GM12873 (cell line): ENCODE data around the gene TRIP6.

Experiments used
- TF ChIP-seq, protein P1 (sequence below): IDR thresholded peaks from 2 replicates; pipeline ENCODE4 v1.5.1; 2012; ENCODE audit warnings: low read depth, mild to moderate bottlenecking, moderate library complexity, low read length, control low read depth; ENCODE audit not compliant: insufficient read depth; ENCODE audit errors: missing control alignments

TRIP6 gene

DNA sequence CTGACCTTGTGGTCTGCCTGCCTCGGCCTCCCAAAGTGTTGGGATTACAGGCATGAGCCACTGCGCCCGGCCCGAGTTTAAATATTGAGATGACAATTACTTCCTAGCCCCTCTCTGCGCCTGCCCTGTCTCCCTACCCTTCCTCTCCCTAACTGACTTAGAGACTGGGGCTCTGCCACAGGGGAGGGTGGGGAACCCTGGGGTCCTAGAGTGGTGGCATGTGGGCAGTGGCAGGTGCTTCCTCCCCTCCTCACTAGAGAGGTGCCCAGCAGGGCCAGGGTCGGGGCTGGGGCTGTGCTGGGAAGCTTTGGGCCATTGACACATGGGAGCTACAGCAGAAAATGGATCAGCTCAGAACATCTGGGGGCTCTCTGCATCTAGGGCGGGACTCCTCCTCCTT, 35.5 kb downstream of the TRIP6 start:
- TF ChIP-seq, protein P1, sequence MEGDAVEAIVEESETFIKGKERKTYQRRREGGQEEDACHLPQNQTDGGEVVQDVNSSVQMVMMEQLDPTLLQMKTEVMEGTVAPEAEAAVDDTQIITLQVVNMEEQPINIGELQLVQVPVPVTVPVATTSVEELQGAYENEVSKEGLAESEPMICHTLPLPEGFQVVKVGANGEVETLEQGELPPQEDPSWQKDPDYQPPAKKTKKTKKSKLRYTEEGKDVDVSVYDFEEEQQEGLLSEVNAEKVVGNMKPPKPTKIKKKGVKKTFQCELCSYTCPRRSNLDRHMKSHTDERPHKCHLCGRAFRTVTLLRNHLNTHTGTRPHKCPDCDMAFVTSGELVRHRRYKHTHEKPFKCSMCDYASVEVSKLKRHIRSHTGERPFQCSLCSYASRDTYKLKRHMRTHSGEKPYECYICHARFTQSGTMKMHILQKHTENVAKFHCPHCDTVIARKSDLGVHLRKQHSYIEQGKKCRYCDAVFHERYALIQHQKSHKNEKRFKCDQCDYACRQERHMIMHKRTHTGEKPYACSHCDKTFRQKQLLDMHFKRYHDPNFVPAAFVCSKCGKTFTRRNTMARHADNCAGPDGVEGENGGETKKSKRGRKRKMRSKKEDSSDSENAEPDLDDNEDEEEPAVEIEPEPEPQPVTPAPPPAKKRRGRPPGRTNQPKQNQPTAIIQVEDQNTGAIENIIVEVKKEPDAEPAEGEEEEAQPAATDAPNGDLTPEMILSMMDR, result no peak

DNA sequence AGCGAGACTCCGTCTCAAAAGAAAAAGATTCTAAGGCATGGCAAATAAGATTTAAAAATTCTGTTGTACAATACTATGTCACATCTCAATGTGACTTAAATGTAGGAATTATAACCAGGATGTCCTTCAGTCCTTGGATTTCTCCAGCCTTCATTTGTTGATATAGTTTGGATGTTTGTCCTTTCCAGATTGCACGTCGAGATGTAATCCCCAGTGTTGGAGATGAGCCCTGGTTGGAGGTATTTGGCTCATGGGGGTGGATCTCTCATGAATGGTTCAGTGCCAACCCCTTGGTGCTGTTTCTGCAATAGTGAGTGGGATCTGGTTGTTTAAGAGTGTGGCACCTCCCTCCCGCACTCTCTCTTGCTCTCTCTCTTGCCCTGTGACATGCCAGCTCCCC, 41.3 kb downstream of the TRIP6 start:
- TF ChIP-seq, protein P1, result no peak

- TF ChIP-seq, protein P1, result no peak
Measured at GRCh38 chr7:100911484-100911883, 44.3 kb downstream of the TRIP6 start.

DNA sequence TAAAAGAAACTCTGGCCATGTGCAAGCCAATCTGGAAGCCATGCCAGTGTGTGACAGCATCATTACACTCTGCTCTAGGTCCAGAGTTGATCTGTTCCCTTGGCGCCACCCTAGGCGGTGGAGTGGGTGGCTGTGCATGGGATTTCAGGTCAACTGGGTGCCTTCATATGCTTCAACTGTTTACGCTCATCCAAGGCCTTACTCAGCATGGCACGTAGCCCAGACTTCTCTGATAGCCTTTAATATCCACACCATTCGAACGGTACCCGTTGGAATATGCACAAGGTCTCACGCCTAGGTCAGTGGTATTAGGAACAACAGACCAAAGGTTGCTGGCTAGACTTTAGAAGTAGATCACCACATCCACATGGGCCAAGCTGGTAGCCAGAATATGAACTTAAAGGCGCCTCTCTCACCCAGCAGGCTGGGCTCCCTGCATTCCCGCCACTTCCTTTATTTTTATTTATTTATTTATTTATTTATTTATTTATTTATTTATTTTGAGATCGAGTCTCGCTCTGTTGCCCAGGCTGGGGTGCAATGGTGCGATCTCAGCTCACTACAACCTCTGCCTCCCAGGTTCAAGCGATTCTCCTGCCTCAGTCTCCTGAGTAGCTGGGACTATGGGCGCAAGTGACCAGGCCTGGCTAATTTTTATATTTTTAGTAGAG, 47.2 kb downstream of the TRIP6 start:
- TF ChIP-seq, protein P1, result no peak

DNA sequence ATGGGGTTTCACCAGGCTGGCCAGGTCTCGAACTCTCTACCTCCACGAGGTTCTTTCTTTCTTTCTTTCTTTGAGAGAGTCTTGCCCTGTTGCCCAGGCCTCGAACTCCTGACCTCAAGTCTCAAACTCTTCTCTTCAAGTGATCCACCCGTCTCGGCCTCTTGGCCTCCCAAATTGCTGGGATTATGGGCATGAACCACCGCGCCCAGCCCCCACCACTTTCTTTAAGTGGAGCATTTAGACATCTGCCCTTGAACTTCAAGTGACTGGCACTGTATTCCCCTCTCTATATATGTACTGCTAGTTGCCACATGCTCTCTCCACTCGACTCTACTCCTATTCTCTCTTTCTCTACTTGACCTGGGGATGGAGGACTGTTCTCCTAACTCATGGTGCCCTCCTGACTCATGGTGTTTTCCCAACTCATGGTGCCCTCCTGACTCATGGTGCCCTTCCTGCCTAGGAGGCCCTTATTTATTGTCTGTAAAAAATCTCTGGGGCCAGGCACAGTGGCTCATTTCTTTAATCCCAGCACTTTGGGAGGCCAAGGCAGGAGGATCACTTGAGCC, 47.8 kb downstream of the TRIP6 start:
- TF ChIP-seq, protein P1, result no peak

DNA sequence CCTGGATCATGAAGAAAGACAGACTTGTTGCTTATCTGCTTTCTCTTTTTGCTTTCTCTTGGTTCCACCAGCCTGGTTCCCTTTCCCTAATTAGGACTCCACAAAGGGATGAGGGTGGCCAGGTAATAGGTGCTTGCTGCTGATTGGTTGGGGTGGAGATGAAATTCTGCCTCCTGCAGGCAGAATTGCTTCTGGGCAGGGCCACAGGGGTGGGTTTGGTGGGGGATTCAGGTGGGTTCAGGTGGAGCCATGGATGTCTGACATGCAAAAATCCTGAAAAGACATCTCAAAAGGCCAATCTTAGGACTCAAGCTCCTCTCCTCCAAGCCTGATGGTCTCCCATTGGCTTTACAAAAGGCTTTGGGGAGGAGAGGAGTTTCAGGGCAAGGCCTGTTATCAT, 53.9 kb downstream of the TRIP6 start:
- TF ChIP-seq, protein P1, result no peak
